Measurements from ENCODE around the gene LCN10. TPM values are rescaled to one million over a fixed set of nuclear protein-coding genes. Genes with fewer than 3 reads are reported as not detected.
A peak's percentile ranks its signal among the peaks of the same experiment; 100 is the strongest.

The LCN10 gene
- total RNA-seq, 5 donors from 2014 or later (not counting 1 experiment from before 2014, with no cell fraction given) = 1.3 to 2.8 (median 2.2) TPM

DNA sequence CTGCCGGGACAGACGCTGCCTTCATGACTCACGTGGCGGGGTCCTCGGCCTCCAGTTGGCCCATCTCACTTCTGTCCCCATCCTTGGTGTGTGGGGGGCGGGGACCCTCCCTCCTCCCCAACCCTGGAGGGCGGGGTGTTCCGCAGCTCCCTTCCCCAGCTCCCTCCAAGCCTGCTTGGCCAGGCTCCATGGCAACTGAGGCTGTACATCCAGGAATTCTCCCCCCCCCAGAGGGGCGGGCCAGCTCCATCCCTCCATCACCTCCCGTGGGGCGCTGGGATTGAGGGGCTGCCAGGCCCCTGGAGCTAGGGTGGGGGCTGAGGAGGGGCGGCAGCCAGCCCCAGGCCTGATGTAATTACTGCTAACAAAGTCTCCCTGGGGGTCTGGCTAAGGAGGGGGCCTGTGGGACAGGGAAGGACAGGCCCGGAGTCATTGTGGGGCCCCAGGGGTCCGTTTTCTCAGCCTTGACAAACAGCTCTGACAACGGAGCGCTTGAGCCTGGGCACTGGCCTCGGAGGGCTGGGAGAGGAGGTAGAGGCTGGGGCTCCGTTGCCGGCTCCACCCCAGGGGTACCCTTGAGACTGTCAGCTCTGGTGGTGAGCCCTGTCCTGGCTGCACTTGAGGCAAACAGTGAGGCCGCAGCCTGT is 22.4 kb downstream of the LCN10 start:
- Mint-ChIP-seq H3K27ac (no peak overlapping the region), H3K4me1 (peaks cover 12 to 21% (median 13%) of the 10 kb centered on the region in 3 donors), H3K4me3 (no peak overlapping the region), H3K27me3 (peaks cover 5 to 12% of the 10 kb centered on the region in 2 donors), H3K9me3 (no peaks in the 10 kb centered on the region), H3K36me3 (peaks cover 13% of the 10 kb centered on the region)
- no peaks in the 10 kb centered on the region for H3K9me3 ChIP-seq
- H3K27me3 ChIP-seq (replicated peaks in 1 of 2; ENCODE audit: control insufficient read depth in 2 of 2, extremely low read depth in 1 of 2, insufficient read depth in 2 of 2, low read length in 1 of 2) = peaks cover 0 to 21% of the 10 kb centered on the region in 2 experiments
- ChIA-PET CTCF (no interaction called here), POLR2A (interaction anchor here in 1 of 2 donors (0.6 kb wide), 1 partner anchor 149 kb away, joined by 4 read pairs; no protein-coding TSS in a partner anchor)
- WGBS (ENCODE audit: insufficient coverage) = 90% methylated on average over 8 of the region's 20 CpGs
- no peak for DNase-seq
- no peak overlapping the region for H3K27ac ChIP-seq (ENCODE audit: low read length)
- no peak for ATAC-seq (replicated peaks in 1 of 4)
- H3K4me1 ChIP-seq (ENCODE audit: control insufficient read depth in 1 of 2, extremely low read depth in 1 of 2, insufficient read depth in 2 of 2, low read length in 2 of 2) = peaks cover 0 to 19% of the 10 kb centered on the region in 2 experiments
- peaks cover 25 to 38% of the 10 kb centered on the region in 2 donors for H3K36me3 ChIP-seq (ENCODE audit: control insufficient read depth in 2 of 2, extremely low read depth in 1 of 2, insufficient read depth in 1 of 2, low read length in 1 of 2)
- no peak overlapping the region for H3K4me3 ChIP-seq (ENCODE audit: control insufficient read depth in 1 of 2, extremely low read depth in 1 of 2, low read length in 1 of 2)

DNA sequence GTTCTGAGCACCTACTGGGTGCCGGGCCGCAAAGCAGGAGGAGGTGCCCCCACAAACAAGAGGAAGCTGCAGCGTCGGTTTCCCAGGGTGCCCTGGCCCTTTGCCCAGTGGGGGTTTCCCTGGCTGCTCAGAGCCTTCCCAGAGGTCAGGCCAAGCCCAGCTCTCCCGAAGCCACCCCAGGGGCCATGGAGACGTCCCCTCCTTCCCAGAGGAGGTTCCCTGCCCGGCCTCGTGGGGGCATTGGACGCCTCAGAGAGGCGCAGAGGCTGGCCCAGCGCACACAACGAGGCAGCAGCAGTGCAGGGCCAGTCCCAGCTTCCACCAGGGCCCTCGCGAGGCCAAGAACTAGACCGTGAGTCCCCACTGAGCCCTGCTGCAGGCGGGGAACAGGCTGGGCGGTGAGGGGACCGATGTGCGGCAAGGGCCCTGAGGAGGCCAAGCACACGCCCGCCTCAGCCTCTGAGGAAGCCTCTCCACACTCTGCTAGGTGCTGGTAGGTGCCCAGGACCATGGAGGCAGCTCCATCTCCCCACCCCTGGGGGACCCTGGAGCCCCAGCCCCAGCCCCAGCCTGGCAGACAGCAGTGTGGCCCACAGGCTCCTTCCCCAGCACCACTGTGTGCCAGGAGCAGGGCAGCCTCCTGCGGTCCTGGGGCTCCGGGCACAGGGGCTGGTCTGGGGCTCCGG is 23.4 kb downstream of the LCN10 start:
- POLR2A ChIA-PET = no interaction called here
- Mint-ChIP-seq H3K36me3 (peaks cover 9% of the 10 kb centered on the region), H3K27me3 (peaks cover 5 to 15% of the 10 kb centered on the region in 2 donors), H3K27ac (no peak overlapping the region), H3K4me3 (no peak overlapping the region), H3K4me1 (peaks cover 8 to 17% (median 11%) of the 10 kb centered on the region in 3 donors), H3K9me3 (no peaks in the 10 kb centered on the region)
- no peaks in the 10 kb centered on the region for H3K9me3 ChIP-seq
- CTCF ChIA-PET = interaction anchor here in 1 of 2 donors (0.6 kb wide), 1 partner anchor 41 kb away, joined by 3 read pairs; no protein-coding TSS in a partner anchor
- H3K36me3 ChIP-seq (ENCODE audit: control insufficient read depth in 2 of 2, extremely low read depth in 1 of 2, insufficient read depth in 1 of 2, low read length in 1 of 2) = peaks cover 19 to 28% of the 10 kb centered on the region in 2 donors
- H3K4me3 ChIP-seq (ENCODE audit: control insufficient read depth in 1 of 2, extremely low read depth in 1 of 2, low read length in 1 of 2) = no peak overlapping the region
- ATAC-seq (replicated peaks in 1 of 4) = peak in 3 of 4 experiments; percentile 16 to 39 (median 17)
- H3K27ac ChIP-seq (ENCODE audit: low read length) = no peak overlapping the region
- peaks cover 0 to 31% of the 10 kb centered on the region in 2 experiments for H3K27me3 ChIP-seq (replicated peaks in 1 of 2; ENCODE audit: control insufficient read depth in 2 of 2, extremely low read depth in 1 of 2, insufficient read depth in 2 of 2, low read length in 1 of 2)
- DNase-seq = peak in 6 of 35 experiments; percentile 8 to 51 (median 16)
- WGBS (ENCODE audit: insufficient coverage) = 53% methylated on average over 19 of the region's 24 CpGs
- H3K4me1 ChIP-seq (ENCODE audit: control insufficient read depth in 1 of 2, extremely low read depth in 1 of 2, insufficient read depth in 2 of 2, low read length in 2 of 2) = peaks cover 0 to 15% of the 10 kb centered on the region in 2 experiments

GRCh38 chr9:136718345-136719194 is 24.2 kb downstream of the LCN10 start:
- peaks cover 5% of the 10 kb centered on the region for H3K36me3 Mint-ChIP-seq
- no peak overlapping the region for H3K4me3 Mint-ChIP-seq
- peaks cover 5 to 22% of the 10 kb centered on the region in 2 donors for H3K27me3 Mint-ChIP-seq
- H3K36me3 ChIP-seq (ENCODE audit: control insufficient read depth in 2 of 2, extremely low read depth in 1 of 2, insufficient read depth in 1 of 2, low read length in 1 of 2) = peaks cover 12 to 20% of the 10 kb centered on the region in 2 donors
- peak in 1 of 4 experiments; percentile 6 for ATAC-seq (replicated peaks in 1 of 4)
- no peak overlapping the region for H3K4me3 ChIP-seq (ENCODE audit: control insufficient read depth in 1 of 2, extremely low read depth in 1 of 2, low read length in 1 of 2)
- no peak for DNase-seq
- WGBS (ENCODE audit: insufficient coverage) = 86% methylated on average over 12 of the region's 20 CpGs
- POLR2A ChIA-PET = no interaction called here
- no peaks in the 10 kb centered on the region for H3K9me3 Mint-ChIP-seq
- H3K27ac ChIP-seq (ENCODE audit: low read length) = no peak overlapping the region
- peaks cover 0 to 15% of the 10 kb centered on the region in 2 experiments for H3K4me1 ChIP-seq (ENCODE audit: control insufficient read depth in 1 of 2, extremely low read depth in 1 of 2, insufficient read depth in 2 of 2, low read length in 2 of 2)
- H3K27ac Mint-ChIP-seq = no peak overlapping the region
- CTCF ChIA-PET = interaction anchor here in 1 of 2 donors (0.6 kb wide), 1 partner anchor 41 kb away, joined by 3 read pairs; no protein-coding TSS in a partner anchor
- peaks cover 1 to 12% (median 3%) of the 10 kb centered on the region in 3 donors for H3K4me1 Mint-ChIP-seq
- peaks cover 0 to 39% of the 10 kb centered on the region in 2 experiments for H3K27me3 ChIP-seq (replicated peaks in 1 of 2; ENCODE audit: control insufficient read depth in 2 of 2, extremely low read depth in 1 of 2, insufficient read depth in 2 of 2, low read length in 1 of 2)
- H3K9me3 ChIP-seq = no peaks in the 10 kb centered on the region

GRCh38 chr9:136717399-136717798 is 25.3 kb downstream of the LCN10 start:
- Mint-ChIP-seq H3K27me3 (peaks cover 5 to 26% of the 10 kb centered on the region in 2 donors), H3K4me1 (peaks cover 0 to 14% (median 0%) of the 10 kb centered on the region in 3 donors), H3K27ac (no peak overlapping the region), H3K9me3 (no peaks in the 10 kb centered on the region), H3K36me3 (peaks cover 4% of the 10 kb centered on the region), H3K4me3 (no peak overlapping the region)
- H3K4me1 ChIP-seq (ENCODE audit: control insufficient read depth in 1 of 2, extremely low read depth in 1 of 2, insufficient read depth in 2 of 2, low read length in 2 of 2) = peaks cover 0 to 21% of the 10 kb centered on the region in 2 experiments
- ChIA-PET CTCF (no interaction called here), POLR2A (interaction anchor here in 1 of 2 donors (0.6 kb wide), 1 partner anchor 10 kb away, joined by 3 read pairs; no protein-coding TSS in a partner anchor)
- ATAC-seq (replicated peaks in 1 of 4) = no peak
- H3K9me3 ChIP-seq = no peaks in the 10 kb centered on the region
- DNase-seq = no peak
- peaks cover 0 to 48% of the 10 kb centered on the region in 2 experiments for H3K27me3 ChIP-seq (replicated peaks in 1 of 2; ENCODE audit: control insufficient read depth in 2 of 2, extremely low read depth in 1 of 2, insufficient read depth in 2 of 2, low read length in 1 of 2)
- H3K36me3 ChIP-seq (ENCODE audit: control insufficient read depth in 2 of 2, extremely low read depth in 1 of 2, insufficient read depth in 1 of 2, low read length in 1 of 2) = peaks cover under 1 to 9% of the 10 kb centered on the region in 2 donors
- H3K27ac ChIP-seq (ENCODE audit: low read length) = no peak overlapping the region
- no peak overlapping the region for H3K4me3 ChIP-seq (ENCODE audit: control insufficient read depth in 1 of 2, extremely low read depth in 1 of 2, low read length in 1 of 2)
- WGBS (ENCODE audit: insufficient coverage) = 83% methylated on average over 5 of the region's 16 CpGs

DNA sequence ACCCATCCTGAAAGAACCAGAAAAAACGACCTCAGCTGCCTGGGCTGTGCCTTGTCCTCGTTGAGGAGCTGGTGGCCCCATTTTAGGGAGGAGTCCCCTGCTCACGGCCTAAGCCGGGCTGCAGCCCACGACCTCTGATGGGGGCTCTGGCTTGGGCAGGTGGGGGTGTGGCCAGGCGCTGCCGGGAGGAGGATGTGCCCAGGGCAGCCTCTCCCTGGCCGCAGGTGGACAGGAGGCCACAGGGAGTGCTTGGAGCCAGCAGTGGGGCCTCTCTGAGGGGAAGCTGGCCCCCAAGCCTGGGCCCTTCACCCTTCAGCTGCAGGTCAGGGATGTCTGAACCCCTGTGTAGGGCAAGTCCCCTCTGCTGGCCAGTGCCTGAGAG is 27.9 kb downstream of the LCN10 start:
- no peaks in the 10 kb centered on the region for H3K36me3 ChIP-seq (ENCODE audit: control insufficient read depth in 2 of 2, extremely low read depth in 1 of 2, insufficient read depth in 1 of 2, low read length in 1 of 2)
- no peak overlapping the region for H3K27ac ChIP-seq (ENCODE audit: low read length)
- H3K4me3 Mint-ChIP-seq = no peak overlapping the region
- no peak overlapping the region for H3K4me3 ChIP-seq (ENCODE audit: control insufficient read depth in 1 of 2, extremely low read depth in 1 of 2, low read length in 1 of 2)
- no peaks in the 10 kb centered on the region for H3K9me3 Mint-ChIP-seq
- H3K4me1 Mint-ChIP-seq = peaks cover 4 to 16% (median 11%) of the 10 kb centered on the region in 3 donors
- ATAC-seq (replicated peaks in 1 of 4) (no peak), DNase-seq (no peak)
- peaks cover 0 to 70% of the 10 kb centered on the region in 2 experiments for H3K27me3 ChIP-seq (replicated peaks in 1 of 2; ENCODE audit: control insufficient read depth in 2 of 2, extremely low read depth in 1 of 2, insufficient read depth in 2 of 2, low read length in 1 of 2)
- ChIA-PET CTCF (no interaction called here), POLR2A (no interaction called here)
- no peaks in the 10 kb centered on the region for H3K9me3 ChIP-seq
- H3K4me1 ChIP-seq (ENCODE audit: control insufficient read depth in 1 of 2, extremely low read depth in 1 of 2, insufficient read depth in 2 of 2, low read length in 2 of 2) = peaks cover 0 to 28% of the 10 kb centered on the region in 2 experiments
- WGBS (ENCODE audit: insufficient coverage) = 51% methylated on average over 6 of the region's 8 CpGs
- H3K27me3 Mint-ChIP-seq = peaks cover 13 to 45% of the 10 kb centered on the region in 2 donors
- H3K36me3 Mint-ChIP-seq = no peaks in the 10 kb centered on the region
- no peak overlapping the region for H3K27ac Mint-ChIP-seq
